B cell (primary cell): ENCODE results near the gene SORD. TPM values are rescaled to one million over a fixed set of nuclear protein-coding genes. Genes with fewer than 3 reads are reported as not detected.
A peak's percentile ranks its signal among the peaks of the same experiment; 100 is the strongest.
"Not testable (repeated sequence)": the region's sequence is repeated elsewhere in the genome, so short reads cannot be mapped to it uniquely, and the experiment has no call there.

Experiments
- ATAC-seq: fragments of 200-7000 bp; cut with Tn5 transposase; one replicate; pipeline ENCODE4 v1.10.0; 2021; ENCODE audit warnings: low read depth, mild to moderate bottlenecking, moderate number of reproducible peaks, moderate library complexity
- CTCF ChIA-PET: fragments of 350-600 bp; sonication (Branson Sonifier 250); formaldehyde crosslinking; loops from one replicate; lab custom pipeline; 2021; ENCODE audit warnings: antibody characterized with exemption, inconsistent platforms; lab: Charles Lee
- POLR2A ChIA-PET: fragments of 350-600 bp; sonication (Branson Sonifier 250); formaldehyde crosslinking; loops from one replicate; lab custom pipeline; 2021; ENCODE audit warnings: antibody characterized with exemption; lab: Charles Lee
- DNase-seq: peaks from one replicate; pipeline ENCODE4 v3.0.0; 2013
- H2AFZ ChIP-seq: 2 replicates; pipeline ENCODE4 v1.6.1; 2012; ENCODE audit warnings: mild to moderate bottlenecking, low read depth, low read length; ENCODE audit not compliant: insufficient read depth, poor library complexity, severe bottlenecking
- H3K27ac ChIP-seq, 2 donors: 1 replicate in 1 of 2; 2 replicates in 1 of 2; pipeline ENCODE4 v1.5.1; 2012 to 2013; ENCODE audit warnings: low read length in 2 of 2, mild to moderate bottlenecking in 2 of 2, moderate library complexity in 1 of 2
- H3K27me3 ChIP-seq, 4 experiments: fragments of 200-600 bp in 1 of 4; sonication (generic) in 1 of 4; replicated peaks in 1 of 4; 1 replicate in 2 of 4; 2 replicates in 2 of 4; pipeline versions ENCODE4 v1.6.1 to v1.7.0; 2013 to 2016; ENCODE audit warnings: low read length in 3 of 4, mild to moderate bottlenecking in 2 of 4, mixed read lengths in 1 of 4, moderate library complexity in 1 of 4; ENCODE audit not compliant: insufficient read depth in 4 of 4, control insufficient read depth in 3 of 4; ENCODE audit errors: control extremely low read depth in 1 of 4
- H3K36me3 ChIP-seq, 2 experiments: replicated peaks in 1 of 2; 1 replicate in 1 of 2; 2 replicates in 1 of 2; pipeline versions ENCODE4 v1.6.1 to v1.7.1; 2013; ENCODE audit warnings: low read length in 1 of 2; ENCODE audit not compliant: insufficient read depth in 2 of 2, control insufficient read depth in 1 of 2; ENCODE audit errors: control extremely low read depth in 1 of 2, extremely low read depth in 1 of 2
- H3K4me1 ChIP-seq, 2 donors: fragments of 200-600 bp in 1 of 2; sonication (generic) in 1 of 2; 1 replicate in 1 of 2; 2 replicates in 1 of 2; pipeline versions ENCODE4 v1.5.1 to v1.6.1; 2013 to 2017; ENCODE audit warnings: low read length in 2 of 2; ENCODE audit not compliant: control insufficient read depth in 2 of 2, insufficient read depth in 2 of 2
- H3K4me2 ChIP-seq: replicated peaks from 2 replicates; pipeline ENCODE3; 2012; ENCODE audit warnings: mild to moderate bottlenecking, low read depth, low read length; ENCODE audit not compliant: poor library complexity, severe bottlenecking
- H3K4me3 ChIP-seq, 5 experiments: fragments of 200-600 bp in 1 of 5; sonication (generic) in 1 of 5; 1 replicate in 3 of 5; 2 replicates in 2 of 5; pipeline versions ENCODE4 v1.5.1 to v1.7.0; 2011 to 2016; ENCODE audit warnings: low read length in 4 of 5, mild to moderate bottlenecking in 4 of 5, low read depth in 2 of 5, control low read depth in 1 of 5, moderate library complexity in 1 of 5; ENCODE audit not compliant: insufficient read depth in 1 of 5; ENCODE audit errors: control extremely low read depth in 1 of 5, extremely low read depth in 1 of 5
- H3K79me2 ChIP-seq: fragments of 200-600 bp; sonication (generic); one replicate; pipeline ENCODE4 v1.6.0; 2016; ENCODE audit warnings: low read length; ENCODE audit not compliant: control insufficient read depth, insufficient read depth
- H3K9ac ChIP-seq: fragments of 200-600 bp; sonication (generic); 2 replicates; pipeline ENCODE4 v1.6.1; 2017; ENCODE audit warnings: mild to moderate bottlenecking, low read length, moderate library complexity
- H3K9me3 ChIP-seq, 3 donors: one replicate each; pipeline versions ENCODE4 v1.6.1 to v1.7.1; 2013; ENCODE audit warnings: low read length in 2 of 3; ENCODE audit not compliant: control insufficient read depth in 2 of 3, insufficient read depth in 1 of 3; ENCODE audit errors: control extremely low read depth in 1 of 3
- H4K20me1 ChIP-seq: 2 replicates; pipeline ENCODE4 v1.6.0; 2012; ENCODE audit warnings: mild to moderate bottlenecking, low read length; ENCODE audit not compliant: insufficient read depth, control insufficient read depth, poor library complexity, severe bottlenecking
- H3K27ac Mint-ChIP-seq: one replicate; pipeline ENCODE4 v1.8.0; 2021; ENCODE audit warnings: mixed read lengths
- H3K27me3 Mint-ChIP-seq: one replicate; pipeline ENCODE4 v1.8.0; 2021; ENCODE audit warnings: mixed read lengths
- H3K4me1 Mint-ChIP-seq: one replicate; pipeline ENCODE4 v1.8.0; 2021; ENCODE audit warnings: mixed read lengths
- H3K4me3 Mint-ChIP-seq: one replicate; pipeline ENCODE4 v1.8.0; 2021; ENCODE audit warnings: mixed read lengths
- H3K9me3 Mint-ChIP-seq: one replicate; pipeline ENCODE4 v1.8.0; 2022; ENCODE audit warnings: mixed read lengths; ENCODE audit not compliant: insufficient read depth
- WGBS: methylation state at CpG from one replicate; pipeline ENCODE4 v1.1.5; 2013; ENCODE audit warnings: missing lambda C conversion rate; ENCODE audit not compliant: insufficient coverage; 5-methylcytosine and 5-hydroxymethylcytosine counted together
- intact Hi-C: fragments of 100-400 bp; cut with micrococcal nuclease; formaldehyde crosslinking; loops from one replicate; pipeline ENCODE4 v1.10.0; 2022
- polyA plus RNA-seq: library from polyadenylated mRNA; depleted of rRNA; stranded (reverse); fragments of >200 nt; gene quantifications from 2 replicates; pipeline ENCODE4 v1.2.3, GENCODE V29; 2012
- total RNA-seq, 2 donors: library from RNA; stranded (reverse); fragments of 120-200 nt in 1 of 2; gene quantifications; 1 replicate in 1 of 2; 2 replicates in 1 of 2; pipeline versions ENCODE4 v1.2.3 to v1.2.4, GENCODE V29; 2013 to 2022

Gene SORD
- total and polyA plus RNA-seq, 2 donors (not counting 1 experiment from before 2014, with no cell fraction given): 22.2 to 25.8 TPM

- H3K9me3 ChIP-seq, H3K4me3 ChIP-seq, H3K9ac ChIP-seq, H3K9me3 Mint-ChIP-seq, H3K27me3 Mint-ChIP-seq, DNase-seq, H3K4me2 ChIP-seq, ATAC-seq, H2AFZ ChIP-seq, H3K36me3 ChIP-seq, H3K27ac ChIP-seq, H3K27ac Mint-ChIP-seq, H3K27me3 ChIP-seq, H4K20me1 ChIP-seq: not testable (repeated sequence)
- ChIA-PET CTCF (interaction anchor here (1.5 kb wide), 1 partner anchor 24 kb away, joined by 3 read pairs; no protein-coding TSS in a partner anchor), POLR2A (interaction anchor here (0.6 kb wide), 1 partner anchor 20 kb away, joined by 8 read pairs; no protein-coding TSS in a partner anchor)
- intact Hi-C loops: loop anchor here (5.0 to 10.0 kb wide), 3 partner anchors 162 to 380 kb away; partner anchors contain the start of gene SHF
- H3K4me1 ChIP-seq: peaks cover 12 to 16% of the 10 kb centered on the region in 2 donors
- Mint-ChIP-seq H3K4me3 (peak overlapping the region; percentile 5), H3K4me1 (peaks cover 28% of the 10 kb centered on the region)
- H3K79me2 ChIP-seq: peaks cover 18% of the 10 kb centered on the region
- WGBS: 100% methylated on average over 2 of the region's 3 CpGs
Observed at GRCh38 chr15:45024649-45025048, 1.7 kb downstream of the SORD start.

- H3K4me2 ChIP-seq, H4K20me1 ChIP-seq, CTCF ChIA-PET, ATAC-seq, H3K9me3 ChIP-seq, DNase-seq, H3K9ac ChIP-seq, H2AFZ ChIP-seq, H3K36me3 ChIP-seq, H3K4me3 ChIP-seq, POLR2A ChIA-PET, H3K27me3 ChIP-seq, H3K4me3 Mint-ChIP-seq, H3K27ac Mint-ChIP-seq, H3K27me3 Mint-ChIP-seq, H3K27ac ChIP-seq, H3K9me3 Mint-ChIP-seq: not testable (repeated sequence)
- 89% methylated on average over 1 of the region's 3 CpGs for WGBS
- H3K79me2 ChIP-seq: peaks cover 18% of the 10 kb centered on the region
- H3K4me1 Mint-ChIP-seq: peaks cover 28% of the 10 kb centered on the region
- intact Hi-C loops: loop anchor here (5.0 to 10.0 kb wide), 2 partner anchors 163 to 379 kb away; a partner anchor contains a TSS
- peaks cover 12 to 16% of the 10 kb centered on the region in 2 donors for H3K4me1 ChIP-seq
Observed at GRCh38 chr15:45025627-45026026, 2.6 kb downstream of the SORD start.
